ENCODE data around the gene EFCAB14.
"Not testable (repeated sequence)": the region's sequence is repeated elsewhere in the genome, so short reads cannot be mapped to it uniquely, and the experiment has no call there.

The EFCAB14 gene

GRCh38 chr1:46652321-46653100 is 66.4 kb downstream of the EFCAB14 start:
- no peak for DNase-seq

- not testable (repeated sequence) for DNase-seq
Observed at GRCh38 chr1:46651152-46651551, 67.8 kb downstream of the EFCAB14 start.

DNA sequence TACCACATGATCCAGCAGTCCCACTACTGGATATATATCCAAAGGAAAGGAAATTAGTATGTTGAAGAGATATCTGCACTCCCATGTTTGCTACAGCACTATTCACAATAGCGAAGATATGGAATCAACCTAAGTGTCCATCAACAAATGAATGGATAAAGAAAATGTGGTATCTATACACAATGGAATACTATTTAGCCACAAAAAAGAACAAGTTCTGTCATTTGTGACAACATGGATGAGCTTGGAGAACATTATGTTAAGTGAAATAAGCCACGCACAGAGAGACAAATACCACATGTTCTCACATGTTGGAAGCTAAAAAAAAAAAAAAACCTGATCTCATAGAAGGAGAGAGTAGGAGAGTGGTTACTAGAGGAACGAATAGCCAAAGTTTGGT is 68.4 kb downstream of the EFCAB14 start:
- no peak for DNase-seq

GRCh38 chr1:46649764-46650163 is 69.2 kb downstream of the EFCAB14 start:
- DNase-seq: no peak

DNA sequence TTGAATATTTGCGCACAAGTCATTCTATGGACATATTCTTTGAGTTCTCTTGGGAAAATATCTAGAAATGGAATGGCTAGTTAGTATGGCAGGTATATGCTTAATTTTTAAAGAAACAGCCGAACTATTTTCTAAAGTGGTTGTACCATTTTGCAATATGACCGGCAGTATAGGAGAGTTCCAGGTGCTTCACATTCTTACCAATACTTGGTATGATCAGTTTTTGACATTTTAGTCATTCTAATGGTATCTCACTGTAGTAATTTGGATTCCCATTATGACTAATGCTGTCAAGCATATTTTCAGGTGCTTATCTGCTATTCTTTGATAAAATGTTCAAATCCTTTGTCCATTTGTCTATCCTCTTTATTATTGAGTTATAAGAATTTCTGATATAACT is 71.3 kb downstream of the EFCAB14 start:
- no peak for DNase-seq

GRCh38 chr1:46646844-46647243 is 72.1 kb downstream of the EFCAB14 start:
- no peak for DNase-seq

DNA sequence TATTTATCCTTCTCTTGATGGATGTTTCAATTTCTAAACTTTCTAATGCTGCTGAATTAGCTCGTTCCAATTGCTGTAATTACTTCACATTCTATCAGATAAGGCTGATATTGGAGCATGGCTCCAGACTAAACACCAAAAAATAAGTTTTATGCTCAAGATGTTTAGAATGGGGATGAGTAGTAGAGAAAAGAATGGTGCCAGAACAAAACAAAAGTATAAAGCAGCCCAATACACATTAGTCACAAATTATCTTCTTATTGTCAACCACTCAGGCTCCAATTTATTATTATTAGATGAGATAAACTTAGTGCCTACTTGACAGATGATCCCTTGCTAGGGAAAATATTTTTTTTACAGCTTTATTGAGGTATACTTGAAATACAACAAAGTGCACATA is 72.6 kb downstream of the EFCAB14 start:
- no peak for DNase-seq

DNA sequence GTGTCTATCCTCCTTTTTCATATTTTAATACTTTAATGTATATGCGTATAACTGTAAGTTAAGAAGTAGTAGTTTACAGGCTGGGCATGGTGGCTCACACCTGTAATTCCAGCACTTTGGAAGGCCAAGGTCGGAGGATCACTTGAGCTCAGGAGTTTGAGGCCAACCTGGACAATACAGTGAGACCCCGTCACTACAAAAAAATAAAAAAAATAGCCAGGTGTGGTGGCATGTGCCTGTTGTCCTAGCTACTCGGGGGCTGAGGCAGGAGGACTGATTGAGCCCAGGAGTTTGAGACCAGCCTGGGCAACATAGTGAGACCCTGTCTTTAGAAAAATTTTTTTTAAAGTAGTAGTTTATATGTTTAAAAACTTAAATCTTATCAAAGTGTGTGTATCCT is 73.1 kb downstream of the EFCAB14 start:
- DNase-seq: no peak

GRCh38 chr1:46643368-46643775 is 75.5 kb downstream of the EFCAB14 start:
- DNase-seq: peak; percentile 87

GRCh38 chr1:46642115-46642680 is 76.7 kb downstream of the EFCAB14 start:
- no peak for DNase-seq

DNA sequence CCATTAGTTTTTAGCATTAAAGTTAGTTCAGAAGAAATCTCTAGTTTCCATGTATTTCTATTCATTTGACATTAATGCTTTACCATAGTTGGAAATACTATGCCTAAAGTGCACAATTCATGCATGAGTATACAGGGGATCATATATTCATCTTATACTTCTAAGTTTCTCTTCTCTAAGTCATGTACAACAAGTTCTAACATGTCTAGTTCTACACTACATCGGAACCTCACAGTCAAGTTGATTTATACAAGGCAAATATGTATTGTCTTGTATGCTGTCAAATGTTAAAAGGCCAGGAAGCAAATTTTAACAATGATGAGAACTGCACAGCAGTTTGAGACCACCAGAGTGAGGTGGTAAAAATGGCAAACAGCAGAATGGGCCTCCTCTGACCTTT is 79.4 kb downstream of the EFCAB14 start:
- DNase-seq: no peak

DNA sequence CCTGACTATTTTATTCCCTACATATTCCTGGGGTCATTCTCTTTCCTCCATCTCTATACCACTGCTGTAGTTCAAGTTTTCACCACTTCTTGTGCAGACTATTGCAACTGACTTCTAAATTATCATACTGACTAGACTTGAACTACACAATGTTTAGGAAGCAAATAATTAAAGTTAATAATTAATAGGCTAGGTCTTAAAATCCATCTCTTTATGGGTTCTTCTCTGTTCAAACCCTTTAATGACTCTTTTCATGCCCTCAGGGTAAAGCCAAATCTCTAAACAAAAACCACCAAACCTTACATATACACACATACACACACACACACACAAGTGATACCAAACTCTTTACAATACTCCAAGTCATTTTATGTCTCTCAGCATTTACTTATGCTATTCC is 80.0 kb downstream of the EFCAB14 start:
- no peak for DNase-seq

DNA sequence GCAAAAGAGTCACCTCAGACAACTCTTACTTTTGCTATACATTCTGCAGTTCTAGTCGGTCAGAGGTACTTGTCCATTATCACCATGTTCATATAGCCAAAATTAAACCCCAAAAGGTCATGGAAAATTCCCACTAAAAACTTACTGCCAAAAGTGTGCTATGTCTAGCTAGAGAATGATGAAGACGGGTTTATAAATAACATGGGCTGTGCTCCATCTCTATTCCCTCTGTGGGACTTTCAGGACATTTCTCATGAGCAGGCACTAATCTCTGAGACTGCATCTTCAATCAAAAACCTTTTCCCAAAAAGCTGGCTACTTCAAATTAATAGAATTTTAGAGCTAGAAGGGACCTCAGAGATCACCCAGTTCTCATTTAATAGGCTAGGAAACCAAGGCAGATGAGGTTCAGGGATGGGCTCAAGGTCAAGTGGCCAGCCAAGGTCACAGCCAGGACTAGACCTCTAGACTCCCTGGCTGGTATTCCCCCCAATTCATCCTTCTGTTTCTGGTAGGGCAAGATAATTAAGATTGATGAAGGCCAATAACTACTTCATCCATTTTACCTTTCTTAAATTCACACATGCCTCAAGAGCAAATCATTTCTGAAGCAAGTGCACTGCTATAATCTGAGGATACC is 81.3 kb downstream of the EFCAB14 start:
- DNase-seq: no peak

DNA sequence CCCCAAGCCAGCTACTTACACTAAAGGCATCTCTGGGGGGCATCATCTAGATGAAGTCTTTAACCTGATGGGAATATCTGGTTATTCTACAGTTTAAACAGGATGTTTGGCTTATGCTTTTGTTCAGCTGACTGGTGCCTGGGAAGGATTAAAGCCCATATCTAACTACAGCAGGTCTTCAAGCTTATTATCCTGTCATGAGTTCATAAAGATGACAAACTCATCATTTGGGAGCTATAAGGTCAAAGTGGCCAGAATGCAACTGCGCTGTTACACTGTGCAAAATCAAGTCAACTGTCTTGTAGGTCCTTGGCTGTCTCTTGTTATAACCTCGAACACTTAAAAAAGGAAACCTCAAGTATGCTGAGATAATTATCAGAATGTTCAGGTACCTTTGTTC is 83.7 kb downstream of the EFCAB14 start:
- no peak for DNase-seq

GRCh38 chr1:46630719-46631118 is 88.2 kb downstream of the EFCAB14 start:
- DNase-seq: no peak

All from COR-L47 (cell line).